GM10847 (cell line): ENCODE measurements around the gene SEMA6D.

ENCODE experiments used
- POLR2A ChIP-seq: IDR thresholded peaks from 2 replicates; pipeline ENCODE4 v1.6.1; 2011; ENCODE audit not compliant: insufficient read length; ENCODE audit errors: extremely low read depth

SEMA6D gene

GRCh38 chr15:47717036-47717612, at the start of gene SEMA6D:
Gene SEMA6D (plus strand): TSS chr15:47717505. CDS start chr15:47759799, 42,294 bp downstream.
- no peak for TF ChIP-seq POLR2A

- no peak for TF ChIP-seq POLR2A
Observed at GRCh38 chr15:47669221-47669620, 48.1 kb upstream of the SEMA6D start.

- no peak for TF ChIP-seq POLR2A
Observed at GRCh38 chr15:47670365-47670764, 46.9 kb upstream of the SEMA6D start.

- TF ChIP-seq POLR2A, result no peak
Observed at GRCh38 chr15:47673232-47673761, 44.0 kb upstream of the SEMA6D start.

- TF ChIP-seq POLR2A, result no peak
Observed at GRCh38 chr15:47674586-47675232, 42.6 kb upstream of the SEMA6D start.

- no peak for TF ChIP-seq POLR2A
Observed at GRCh38 chr15:47675735-47676134, 41.6 kb upstream of the SEMA6D start.

- TF ChIP-seq POLR2A, result no peak
Observed at GRCh38 chr15:47678040-47678439, 39.3 kb upstream of the SEMA6D start.

GRCh38 chr15:47682661-47683060, 34.6 kb upstream of the SEMA6D start:
- TF ChIP-seq POLR2A, result no peak

GRCh38 chr15:47685141-47685870, 32.0 kb upstream of the SEMA6D start:
- TF ChIP-seq POLR2A, result no peak

- no peak for TF ChIP-seq POLR2A
Observed at GRCh38 chr15:47688573-47689086, 28.7 kb upstream of the SEMA6D start.

GRCh38 chr15:47689660-47690059, 27.6 kb upstream of the SEMA6D start:
- no peak for TF ChIP-seq POLR2A

GRCh38 chr15:47691882-47692281, 25.4 kb upstream of the SEMA6D start:
- no peak for TF ChIP-seq POLR2A

GRCh38 chr15:47696351-47696750, 21.0 kb upstream of the SEMA6D start:
- TF ChIP-seq POLR2A, result no peak

GRCh38 chr15:47705281-47705997, 11.9 kb upstream of the SEMA6D start:
- no peak for TF ChIP-seq POLR2A

- no peak for TF ChIP-seq POLR2A
Observed at GRCh38 chr15:47707391-47707790, 9.9 kb upstream of the SEMA6D start.
